DND-41 (cell line): Measurements from ENCODE around the gene KDELR3.

Experiments
- ATAC-seq: fragments of 200-7000 bp; cut with Tn5 transposase; 3 replicates; pipeline ENCODE4 v1.9.1; 2021; ENCODE audit warnings: low read depth; ENCODE audit not compliant: insufficient read depth
- DNase-seq: peaks from one replicate; pipeline ENCODE4 v3.0.0-alpha.2; 2020
- H2AFZ ChIP-seq: 2 replicates; pipeline ENCODE4 v1.6.0; 2012; ENCODE audit warnings: low read depth, low read length
- H3K27ac ChIP-seq: 2 replicates; pipeline ENCODE4 v1.5.1; 2012; ENCODE audit warnings: low read length, inconsistent platforms
- H3K27me3 ChIP-seq: fragments of 200-600 bp; sonication (generic); 2 replicates; pipeline ENCODE4 v1.6.0; 2012; ENCODE audit warnings: low read length, mild to moderate bottlenecking, inconsistent platforms; ENCODE audit not compliant: insufficient read depth, poor library complexity
- H3K36me3 ChIP-seq: 2 replicates; pipeline ENCODE4 v1.5.1; 2012; ENCODE audit warnings: low read length, inconsistent platforms; ENCODE audit not compliant: insufficient read depth
- H3K4me1 ChIP-seq: 2 replicates; pipeline ENCODE4 v1.5.1; 2012; ENCODE audit warnings: mild to moderate bottlenecking, low read length; ENCODE audit not compliant: insufficient read depth
- H3K4me2 ChIP-seq: 2 replicates; pipeline ENCODE4 v1.6.0; 2012; ENCODE audit warnings: mild to moderate bottlenecking, moderate library complexity, low read length, inconsistent platforms; ENCODE audit not compliant: insufficient read depth
- H3K4me3 ChIP-seq, 2 experiments: fragments of 200-600 bp in 1 of 2; shearing (Covaris generic) in 1 of 2; 2 replicates each; pipeline ENCODE4 v1.5.1; 2012 to 2016; ENCODE audit warnings: inconsistent platforms in 2 of 2, low read length in 2 of 2, mild to moderate bottlenecking in 2 of 2, low read depth in 1 of 2, moderate library complexity in 1 of 2
- H3K79me2 ChIP-seq: 2 replicates; pipeline ENCODE4 v1.6.0; 2012; ENCODE audit warnings: low read length, inconsistent platforms; ENCODE audit not compliant: insufficient read depth
- H3K9ac ChIP-seq: 2 replicates; pipeline ENCODE4 v1.6.0; 2012; ENCODE audit warnings: low read depth, mild to moderate bottlenecking, inconsistent platforms, low read length, moderate library complexity
- H3K9me3 ChIP-seq: 2 replicates; pipeline ENCODE4 v1.5.1; 2012; ENCODE audit warnings: low read length, moderate library complexity, mild to moderate bottlenecking, inconsistent platforms; ENCODE audit not compliant: insufficient read depth, severe bottlenecking
- H4K20me1 ChIP-seq: 2 replicates; pipeline ENCODE4 v1.6.0; 2012; ENCODE audit warnings: low read length; ENCODE audit not compliant: insufficient read depth
- EZH2 ChIP-seq: IDR thresholded peaks from 3 replicates; pipeline ENCODE4 v1.6.1; 2012; ENCODE audit warnings: borderline replicate concordance, low read depth, mild to moderate bottlenecking, moderate library complexity, low read length, inconsistent platforms; ENCODE audit not compliant: severe bottlenecking
- TF ChIP-seq, protein P1 (sequence below): IDR thresholded peaks from 2 replicates; pipeline ENCODE4 v1.5.1; 2012; ENCODE audit warnings: borderline replicate concordance, low read length, moderate library complexity, mild to moderate bottlenecking; ENCODE audit not compliant: poor library complexity, severe bottlenecking; ENCODE audit errors: extremely low read depth

KDELR3 gene

DNA sequence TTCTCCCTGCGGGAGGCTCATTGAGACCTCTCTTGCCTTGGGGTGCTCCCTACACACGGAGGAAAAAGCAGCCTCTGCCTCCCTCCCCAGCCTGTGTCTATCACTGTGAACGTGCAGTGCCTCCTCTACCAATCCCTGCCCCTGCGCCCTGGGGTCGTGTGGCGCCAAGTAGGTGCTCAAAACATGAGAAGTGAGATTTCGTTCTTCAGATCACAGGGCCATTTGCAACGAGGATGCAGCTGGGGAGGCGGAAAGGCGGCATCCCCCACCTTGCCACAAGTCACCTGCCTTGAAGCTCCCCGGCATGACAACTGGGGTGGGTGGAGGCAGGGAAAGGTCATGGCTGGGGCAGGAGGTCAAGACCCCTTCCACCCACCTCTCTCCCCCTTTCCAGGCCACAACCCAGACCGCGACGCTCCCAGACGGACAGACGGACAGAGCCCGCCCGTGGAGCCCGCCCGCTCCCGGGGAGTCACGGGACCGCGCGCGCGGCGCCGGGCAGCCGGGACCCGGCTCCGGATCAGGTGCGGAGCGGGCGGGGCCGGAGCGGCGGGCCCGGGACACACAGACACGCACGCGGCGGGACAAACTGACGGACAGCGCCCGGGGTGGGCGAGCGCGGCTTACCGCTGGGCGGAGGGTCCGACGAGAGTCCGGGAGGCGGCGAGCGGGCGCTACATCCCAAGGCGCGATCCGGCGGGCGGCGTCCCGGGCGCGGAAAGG is 13.4 kb upstream of the KDELR3 start:
- H3K36me3 ChIP-seq: no peaks in the 10 kb centered on the region
- no peaks in the 10 kb centered on the region for H3K79me2 ChIP-seq
- H3K9ac ChIP-seq: no peak overlapping the region
- TF ChIP-seq EZH2: no peak
- TF ChIP-seq, protein P1, sequence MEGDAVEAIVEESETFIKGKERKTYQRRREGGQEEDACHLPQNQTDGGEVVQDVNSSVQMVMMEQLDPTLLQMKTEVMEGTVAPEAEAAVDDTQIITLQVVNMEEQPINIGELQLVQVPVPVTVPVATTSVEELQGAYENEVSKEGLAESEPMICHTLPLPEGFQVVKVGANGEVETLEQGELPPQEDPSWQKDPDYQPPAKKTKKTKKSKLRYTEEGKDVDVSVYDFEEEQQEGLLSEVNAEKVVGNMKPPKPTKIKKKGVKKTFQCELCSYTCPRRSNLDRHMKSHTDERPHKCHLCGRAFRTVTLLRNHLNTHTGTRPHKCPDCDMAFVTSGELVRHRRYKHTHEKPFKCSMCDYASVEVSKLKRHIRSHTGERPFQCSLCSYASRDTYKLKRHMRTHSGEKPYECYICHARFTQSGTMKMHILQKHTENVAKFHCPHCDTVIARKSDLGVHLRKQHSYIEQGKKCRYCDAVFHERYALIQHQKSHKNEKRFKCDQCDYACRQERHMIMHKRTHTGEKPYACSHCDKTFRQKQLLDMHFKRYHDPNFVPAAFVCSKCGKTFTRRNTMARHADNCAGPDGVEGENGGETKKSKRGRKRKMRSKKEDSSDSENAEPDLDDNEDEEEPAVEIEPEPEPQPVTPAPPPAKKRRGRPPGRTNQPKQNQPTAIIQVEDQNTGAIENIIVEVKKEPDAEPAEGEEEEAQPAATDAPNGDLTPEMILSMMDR: no peak
- no peak overlapping the region for H2AFZ ChIP-seq
- DNase-seq: no peak
- H3K27me3 ChIP-seq: peaks cover 37% of the 10 kb centered on the region
- H3K4me2 ChIP-seq: no peak overlapping the region
- no peaks in the 10 kb centered on the region for H3K9me3 ChIP-seq
- peak; percentile 23; the same call in 1 of the 3 replicates for ATAC-seq
- no peak overlapping the region for H3K4me3 ChIP-seq
- H4K20me1 ChIP-seq: peaks cover 11% of the 10 kb centered on the region
- H3K27ac ChIP-seq: no peak overlapping the region
- no peaks in the 10 kb centered on the region for H3K4me1 ChIP-seq

DNA sequence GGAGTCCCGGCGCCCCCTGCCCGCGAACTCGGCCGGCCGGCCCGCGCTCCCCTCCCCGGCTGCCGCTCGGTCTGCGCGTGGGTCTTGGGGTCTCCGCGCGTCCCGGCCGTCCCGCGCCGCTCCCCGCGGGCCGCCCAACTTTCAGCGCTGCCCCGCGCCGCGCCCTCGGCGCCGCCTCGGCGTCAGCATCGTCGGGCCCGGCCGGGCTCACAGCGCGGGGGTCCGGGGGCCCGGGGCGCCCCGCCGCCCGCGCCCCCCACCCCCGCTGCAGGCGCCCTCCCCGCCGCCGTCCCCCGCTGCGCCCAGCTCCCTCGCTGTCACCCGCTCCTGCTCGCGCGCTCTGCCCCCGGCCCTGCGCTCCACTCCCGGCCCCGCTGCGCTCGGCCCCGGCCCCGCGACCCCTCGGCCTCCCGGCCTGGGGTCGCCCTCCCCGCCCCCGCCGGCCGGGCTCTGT is 12.8 kb upstream of the KDELR3 start, which contains the start of gene KCNJ4:
TSS of gene KCNJ4 (minus strand) at position 124 of the 454 bp plus-strand sequence. CDS start 27,067 bp downstream, outside the sequence.
- no peak within 1 kb of the TSS for H3K4me2 ChIP-seq
- no peak for ATAC-seq
- H3K4me3 ChIP-seq: no peak within 1 kb of the TSS
- no peak for TF ChIP-seq EZH2
- TF ChIP-seq, protein P1: no peak
- DNase-seq: no peak
- no peak within 1 kb of the TSS for H3K9ac ChIP-seq
- H3K4me1 ChIP-seq: no peaks in the 10 kb centered on the region
- H4K20me1 ChIP-seq: peaks cover 11% of the 10 kb centered on the region
- no peak within 1 kb of the TSS for H3K27ac ChIP-seq
- peaks cover 36% of the 10 kb centered on the region for H3K27me3 ChIP-seq
- H3K36me3 ChIP-seq: no peaks in the 10 kb centered on the region
- H3K9me3 ChIP-seq: no peaks in the 10 kb centered on the region
- no peak within 1 kb of the TSS for H2AFZ ChIP-seq
- no peaks in the 10 kb centered on the region for H3K79me2 ChIP-seq

DNA sequence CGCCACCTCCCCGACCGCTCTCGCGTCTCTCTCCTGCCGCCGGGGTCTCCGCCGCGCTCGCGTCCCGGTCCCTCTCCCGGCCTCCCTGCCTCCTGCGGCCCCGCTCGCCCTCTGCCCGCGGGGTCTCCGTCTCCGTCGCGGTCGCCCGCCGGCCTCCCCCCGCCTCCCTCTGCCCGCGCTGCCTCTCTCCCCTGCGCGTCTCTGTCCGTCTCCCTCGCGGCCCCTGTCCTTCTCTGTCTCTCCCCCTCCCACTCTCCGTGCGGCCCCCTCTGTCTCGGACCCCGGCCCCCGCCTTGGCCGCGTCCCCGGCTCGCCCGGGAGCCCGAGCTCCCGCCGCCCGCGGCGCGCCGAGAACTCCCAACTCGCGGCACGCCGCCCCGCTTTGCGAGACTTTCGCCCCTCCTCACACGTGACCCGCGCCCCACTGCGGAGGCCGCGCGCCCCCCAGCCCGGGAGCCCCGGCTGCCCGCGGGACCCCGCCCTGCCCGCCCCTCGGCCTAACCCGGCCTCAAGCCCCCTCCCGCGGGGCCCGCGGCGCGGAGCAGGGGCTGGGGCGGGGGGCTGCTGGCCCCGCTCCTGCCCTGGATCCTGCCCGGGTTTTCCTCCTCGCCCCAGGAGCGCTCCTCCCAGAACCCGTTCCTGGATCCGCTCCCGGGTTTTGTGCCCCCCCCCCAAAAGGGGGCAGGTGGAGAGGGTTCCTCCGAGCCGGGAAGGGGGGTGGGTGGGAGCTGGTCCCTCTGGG is 12.2 kb upstream of the KDELR3 start:
- Histone ChIP-seq H2AFZ (no peak overlapping the region), H3K36me3 (no peaks in the 10 kb centered on the region), H3K27ac (no peak overlapping the region), H3K27me3 (peaks cover 35% of the 10 kb centered on the region), H3K9me3 (no peaks in the 10 kb centered on the region), H3K4me1 (no peaks in the 10 kb centered on the region), H3K4me3 (no peak overlapping the region), H3K4me2 (no peak overlapping the region), H3K79me2 (no peaks in the 10 kb centered on the region), H4K20me1 (peaks cover 11% of the 10 kb centered on the region), H3K9ac (no peak overlapping the region)
- no peak for TF ChIP-seq EZH2
- TF ChIP-seq, protein P1: no peak
- DNase-seq (peak; percentile 43), ATAC-seq (no peak; the same call in 2 of the 3 replicates)
